HepG2 (cell line): Measurements from ENCODE around the gene DCST2. TPM values are rescaled to one million over a fixed set of nuclear protein-coding genes. Genes with fewer than 3 reads are reported as not detected.

Experiments used
- ATM ChIP-seq: fragments of 450-650 bp; IDR thresholded peaks from 2 replicates; pipeline ENCODE4 v1.7.1; 2017; ENCODE audit warnings: mild to moderate bottlenecking, borderline replicate concordance
- DR1 ChIP-seq: sonication (generic); formaldehyde crosslinking; IDR thresholded peaks from 2 replicates; pipeline ENCODE4 v1.8.0; 2021; ENCODE audit warnings: mild to moderate bottlenecking, missing genetic modification reagents, inconsistent platforms
- FOXK1 ChIP-seq: sonication (generic); formaldehyde crosslinking; IDR thresholded peaks from 2 replicates; pipeline ENCODE4 v1.4.0; 2020; ENCODE audit warnings: low read depth, missing genetic modification reagents, borderline replicate concordance
- FOXO1 ChIP-seq: sonication (generic); formaldehyde crosslinking; IDR thresholded peaks from 2 replicates; pipeline ENCODE4 v1.4.0; 2020; ENCODE audit warnings: missing genetic modification reagents
- KDM4B ChIP-seq: sonication (generic); formaldehyde crosslinking; IDR thresholded peaks from 2 replicates; pipeline ENCODE4 v1.4.0; 2020; ENCODE audit warnings: missing genetic modification reagents
- NFE2 ChIP-seq: sonication (generic); formaldehyde crosslinking; IDR thresholded peaks from 2 replicates; pipeline ENCODE4 v1.4.0; 2020; ENCODE audit warnings: missing genetic modification reagents
- SALL2 ChIP-seq: sonication (generic); formaldehyde crosslinking; IDR thresholded peaks from 2 replicates; pipeline ENCODE4 v1.8.1; 2023; ENCODE audit warnings: mild to moderate bottlenecking, missing genetic modification reagents, inconsistent platforms
- SIN3B ChIP-seq: fragments of 150-350 bp; IDR thresholded peaks from 2 replicates; pipeline ENCODE4 v1.6.1; 2014; ENCODE audit warnings: low read length
- SNAI1 ChIP-seq: sonication (generic); formaldehyde crosslinking; IDR thresholded peaks from 2 replicates; pipeline ENCODE4 v1.5.0; 2020; ENCODE audit warnings: mild to moderate bottlenecking, missing genetic modification reagents, borderline replicate concordance
- ZNF253 ChIP-seq: sonication (generic); formaldehyde crosslinking; IDR thresholded peaks from 2 replicates; pipeline ENCODE4 v1.8.0; 2022; ENCODE audit warnings: mild to moderate bottlenecking, missing genetic modification reagents, borderline replicate concordance
- ZNF276 ChIP-seq: sonication (generic); formaldehyde crosslinking; IDR thresholded peaks from 2 replicates; pipeline ENCODE4 v1.4.0; 2020; ENCODE audit warnings: mild to moderate bottlenecking, low read depth, missing genetic modification reagents
- ZNF616 ChIP-seq: sonication (generic); formaldehyde crosslinking; IDR thresholded peaks from 2 replicates; pipeline ENCODE4 v1.5.0; 2020; ENCODE audit warnings: low read depth, mild to moderate bottlenecking, missing genetic modification reagents
- ZSCAN22 ChIP-seq: sonication (generic); formaldehyde crosslinking; IDR thresholded peaks from 2 replicates; pipeline ENCODE4 v1.4.0; 2020; ENCODE audit warnings: mild to moderate bottlenecking, missing genetic modification reagents
- polyA plus RNA-seq, 8 experiments: library from polyadenylated mRNA; depleted of rRNA in 3 of 8; stranded (reverse) in 7 of 8; unstranded in 1 of 8; fragments of >200 nt; fragmentation: Illumina TruSeq in 4 of 8; extraction: Trizol in 4 of 8; gene quantifications; 2 replicates each; pipeline versions ENCODE4 v1.2.1 to v1.2.3, GENCODE V29; 2011 to 2016; ENCODE audit warnings: low read depth in 4 of 8, missing spikeins in 1 of 8, mixed read lengths in 1 of 8; ENCODE audit not compliant: insufficient read depth in 1 of 8
- total RNA-seq, 5 experiments: library from RNA; depleted of rRNA; stranded (reverse); fragments of >200 nt; fragmentation: Illumina TruSeq; extraction: Trizol; gene quantifications; 2 replicates each; pipeline ENCODE4 v1.2.3, GENCODE V29; 2016; ENCODE audit warnings: low read depth in 1 of 5
- TF ChIP-seq, protein P1 (sequence below): IDR thresholded peaks from 2 replicates; pipeline ENCODE4 v1.6.1; 2016; ENCODE audit warnings: missing compliant biosample characterization, missing genetic modification reagents, borderline replicate concordance
- TF ChIP-seq, protein P2 (sequence below): sonication (generic); formaldehyde crosslinking; IDR thresholded peaks from 2 replicates; pipeline ENCODE4 v1.5.1; 2020; ENCODE audit warnings: missing genetic modification reagents, mild to moderate bottlenecking, borderline replicate concordance
- TF ChIP-seq, protein P3 (sequence below): sonication (generic); formaldehyde crosslinking; IDR thresholded peaks from one replicate; pipeline ENCODE4 v1.5.1; 2020; ENCODE audit warnings: mild to moderate bottlenecking, missing genetic modification reagents; ENCODE audit errors: not compliant biosample characterization

DCST2 gene
- total and polyA plus RNA-seq, 2 of the 13 experiments (the other 11 are each of a cell fraction or from before 2014, with no cell fraction given) = 0.74 TPM; not detected in 1

DNA sequence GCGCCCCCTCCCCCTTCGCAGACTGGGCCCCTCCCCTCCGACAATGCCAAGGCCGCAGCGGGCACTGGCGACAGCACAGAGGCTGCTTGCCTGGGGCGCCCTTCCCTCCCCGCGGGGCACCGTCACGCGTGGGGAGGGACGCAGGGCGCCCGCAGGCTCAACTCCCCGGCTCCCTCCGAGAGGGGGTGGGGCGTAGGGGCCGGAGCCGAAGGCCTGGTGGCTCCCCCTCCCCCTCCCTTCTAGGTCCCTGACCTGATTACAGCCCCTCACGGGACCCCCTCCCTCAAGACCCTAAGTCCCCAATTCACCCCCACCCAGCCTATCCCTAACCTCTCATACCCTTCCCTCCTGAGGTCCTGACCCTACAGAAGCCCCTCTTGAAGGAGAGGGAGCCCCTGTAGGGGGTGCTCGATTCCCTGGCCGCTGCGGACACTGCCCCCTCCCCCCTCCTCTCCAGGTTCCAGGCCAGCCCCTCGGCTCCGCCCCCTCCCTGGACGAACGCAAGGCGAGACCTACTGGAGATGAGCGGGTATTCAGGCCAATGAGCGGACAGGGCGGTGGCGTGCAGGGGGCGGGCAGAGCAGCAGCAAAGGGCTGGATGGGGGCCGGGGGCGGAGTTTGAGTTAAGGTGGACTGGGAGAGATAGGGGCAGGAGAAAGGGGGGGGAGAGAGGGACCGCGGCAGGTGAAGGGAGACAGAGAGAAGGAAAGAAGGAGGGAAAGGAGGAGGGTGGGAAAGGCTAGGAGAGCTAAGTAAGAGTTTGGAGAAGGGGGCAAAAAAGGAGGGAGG, 31.7 kb downstream of the DCST2 start (continued):
- TF ChIP-seq, protein P1, sequence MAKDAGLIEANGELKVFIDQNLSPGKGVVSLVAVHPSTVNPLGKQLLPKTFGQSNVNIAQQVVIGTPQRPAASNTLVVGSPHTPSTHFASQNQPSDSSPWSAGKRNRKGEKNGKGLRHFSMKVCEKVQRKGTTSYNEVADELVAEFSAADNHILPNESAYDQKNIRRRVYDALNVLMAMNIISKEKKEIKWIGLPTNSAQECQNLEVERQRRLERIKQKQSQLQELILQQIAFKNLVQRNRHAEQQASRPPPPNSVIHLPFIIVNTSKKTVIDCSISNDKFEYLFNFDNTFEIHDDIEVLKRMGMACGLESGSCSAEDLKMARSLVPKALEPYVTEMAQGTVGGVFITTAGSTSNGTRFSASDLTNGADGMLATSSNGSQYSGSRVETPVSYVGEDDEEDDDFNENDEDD (CRISPR knock-in tag) = no peak
- no peak for TF ChIP-seq KDM4B (CRISPR knock-in tag)
- TF ChIP-seq SIN3B = no peak
- no peak for TF ChIP-seq FOXK1 (CRISPR knock-in tag)
- TF ChIP-seq, protein P2, sequence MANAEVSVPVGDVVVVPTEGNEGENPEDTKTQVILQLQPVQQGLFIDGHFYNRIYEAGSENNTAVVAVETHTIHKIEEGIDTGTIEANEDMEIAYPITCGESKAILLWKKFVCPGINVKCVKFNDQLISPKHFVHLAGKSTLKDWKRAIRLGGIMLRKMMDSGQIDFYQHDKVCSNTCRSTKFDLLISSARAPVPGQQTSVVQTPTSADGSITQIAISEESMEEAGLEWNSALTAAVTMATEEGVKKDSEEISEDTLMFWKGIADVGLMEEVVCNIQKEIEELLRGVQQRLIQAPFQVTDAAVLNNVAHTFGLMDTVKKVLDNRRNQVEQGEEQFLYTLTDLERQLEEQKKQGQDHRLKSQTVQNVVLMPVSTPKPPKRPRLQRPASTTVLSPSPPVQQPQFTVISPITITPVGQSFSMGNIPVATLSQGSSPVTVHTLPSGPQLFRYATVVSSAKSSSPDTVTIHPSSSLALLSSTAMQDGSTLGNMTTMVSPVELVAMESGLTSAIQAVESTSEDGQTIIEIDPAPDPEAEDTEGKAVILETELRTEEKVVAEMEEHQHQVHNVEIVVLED (CRISPR knock-in tag) = no peak
- no peak for TF ChIP-seq ATM
- TF ChIP-seq DR1 = peak; percentile 46; the same call in 1 of the 2 replicates
- no peak for TF ChIP-seq ZNF253 (CRISPR knock-in tag)
- TF ChIP-seq, protein P3, sequence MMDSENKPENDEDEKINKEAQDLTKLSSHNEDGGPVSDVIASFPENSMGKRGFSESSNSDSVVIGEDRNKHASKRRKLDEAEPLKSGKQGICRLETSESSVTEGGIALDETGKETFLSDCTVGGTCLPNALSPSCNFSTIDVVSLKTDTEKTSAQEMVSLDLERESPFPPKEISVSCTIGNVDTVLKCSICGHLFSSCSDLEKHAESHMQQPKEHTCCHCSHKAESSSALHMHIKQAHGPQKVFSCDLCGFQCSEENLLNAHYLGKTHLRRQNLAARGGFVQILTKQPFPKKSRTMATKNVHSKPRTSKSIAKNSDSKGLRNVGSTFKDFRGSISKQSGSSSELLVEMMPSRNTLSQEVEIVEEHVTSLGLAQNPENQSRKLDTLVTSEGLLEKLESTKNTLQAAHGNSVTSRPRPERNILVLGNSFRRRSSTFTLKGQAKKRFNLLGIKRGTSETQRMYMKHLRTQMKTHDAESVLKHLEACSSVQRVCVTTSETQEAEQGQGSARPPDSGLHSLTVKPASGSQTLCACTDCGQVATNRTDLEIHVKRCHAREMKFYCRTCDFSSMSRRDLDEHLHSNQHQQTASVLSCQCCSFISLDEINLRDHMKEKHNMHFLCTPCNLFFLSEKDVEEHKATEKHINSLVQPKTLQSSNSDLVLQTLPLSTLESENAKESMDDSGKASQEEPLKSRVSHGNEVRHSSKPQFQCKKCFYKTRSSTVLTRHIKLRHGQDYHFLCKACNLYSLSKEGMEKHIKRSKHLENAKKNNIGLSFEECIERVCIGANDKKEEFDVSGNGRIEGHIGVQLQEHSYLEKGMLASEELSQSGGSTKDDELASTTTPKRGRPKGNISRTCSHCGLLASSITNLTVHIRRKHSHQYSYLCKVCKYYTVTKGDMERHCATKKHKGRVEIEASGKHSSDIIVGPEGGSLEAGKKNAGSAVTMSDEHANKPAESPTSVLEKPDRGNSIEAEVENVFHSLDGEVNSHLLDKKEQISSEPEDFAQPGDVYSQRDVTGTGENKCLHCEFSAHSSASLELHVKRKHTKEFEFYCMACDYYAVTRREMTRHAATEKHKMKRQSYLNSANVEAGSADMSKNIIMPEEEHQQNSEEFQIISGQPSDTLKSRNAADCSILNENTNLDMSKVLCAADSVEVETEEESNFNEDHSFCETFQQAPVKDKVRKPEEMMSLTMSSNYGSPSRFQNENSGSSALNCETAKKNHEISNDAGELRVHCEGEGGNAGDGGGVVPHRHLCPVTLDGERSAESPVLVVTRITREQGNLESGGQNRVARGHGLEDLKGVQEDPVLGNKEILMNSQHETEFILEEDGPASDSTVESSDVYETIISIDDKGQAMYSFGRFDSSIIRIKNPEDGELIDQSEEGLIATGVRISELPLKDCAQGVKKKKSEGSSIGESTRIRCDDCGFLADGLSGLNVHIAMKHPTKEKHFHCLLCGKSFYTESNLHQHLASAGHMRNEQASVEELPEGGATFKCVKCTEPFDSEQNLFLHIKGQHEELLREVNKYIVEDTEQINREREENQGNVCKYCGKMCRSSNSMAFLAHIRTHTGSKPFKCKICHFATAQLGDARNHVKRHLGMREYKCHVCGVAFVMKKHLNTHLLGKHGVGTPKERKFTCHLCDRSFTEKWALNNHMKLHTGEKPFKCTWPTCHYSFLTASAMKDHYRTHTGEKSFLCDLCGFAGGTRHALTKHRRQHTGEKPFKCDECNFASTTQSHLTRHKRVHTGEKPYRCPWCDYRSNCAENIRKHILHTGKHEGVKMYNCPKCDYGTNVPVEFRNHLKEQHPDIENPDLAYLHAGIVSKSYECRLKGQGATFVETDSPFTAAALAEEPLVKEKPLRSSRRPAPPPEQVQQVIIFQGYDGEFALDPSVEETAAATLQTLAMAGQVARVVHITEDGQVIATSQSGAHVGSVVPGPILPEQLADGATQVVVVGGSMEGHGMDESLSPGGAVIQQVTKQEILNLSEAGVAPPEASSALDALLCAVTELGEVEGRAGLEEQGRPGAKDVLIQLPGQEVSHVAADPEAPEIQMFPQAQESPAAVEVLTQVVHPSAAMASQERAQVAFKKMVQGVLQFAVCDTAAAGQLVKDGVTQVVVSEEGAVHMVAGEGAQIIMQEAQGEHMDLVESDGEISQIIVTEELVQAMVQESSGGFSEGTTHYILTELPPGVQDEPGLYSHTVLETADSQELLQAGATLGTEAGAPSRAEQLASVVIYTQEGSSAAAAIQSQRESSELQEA = no peak
- TF ChIP-seq NFE2 (CRISPR knock-in tag) = no peak
- no peak for TF ChIP-seq ZSCAN22 (CRISPR knock-in tag)
- TF ChIP-seq ZNF276 (CRISPR knock-in tag) = peak; percentile 100
- TF ChIP-seq SALL2 (CRISPR knock-in tag) = no peak
- TF ChIP-seq SNAI1 (CRISPR knock-in tag) = no peak
- no peak for TF ChIP-seq ZNF616
- TF ChIP-seq FOXO1 (CRISPR knock-in tag) = no peak
